Fibroblast of the aortic adventitia (primary cell): ENCODE measurements around the gene TEPSIN. TPM values are rescaled to one million over a fixed set of nuclear protein-coding genes. Genes with fewer than 3 reads are reported as not detected.

ENCODE experiments used
- DNase-seq: peaks from one replicate; pipeline ENCODE4 v3.0.0-alpha.2; 2010; ENCODE audit warnings: low read depth
- H3K4me3 ChIP-seq: 2 replicates; pipeline ENCODE4 v1.5.1; 2011; ENCODE audit warnings: low read depth, mild to moderate bottlenecking, control low read depth, low read length, moderate library complexity
- CTCF ChIP-seq: IDR thresholded peaks from 2 replicates; pipeline ENCODE4 v1.5.1; 2011; ENCODE audit warnings: mild to moderate bottlenecking, low read length, control low read depth, inconsistent platforms; ENCODE audit not compliant: insufficient read depth
- total RNA-seq: library from RNA; depleted of rRNA; stranded (reverse); fragments of >200 nt; gene quantifications from 2 replicates; pipeline ENCODE4 v1.2.3, GENCODE V29; 2012; ENCODE audit warnings: low replicate concordance

Gene TEPSIN
- total RNA-seq, 1 donor, result 13.3 TPM

- H3K4me3 ChIP-seq, result peak overlapping the region; percentile 90
- DNase-seq, result no peak
- TF ChIP-seq CTCF, result no peak
Observed at GRCh38 chr17:81237591-81238489, 1.0 kb downstream of the TEPSIN start.

DNA sequence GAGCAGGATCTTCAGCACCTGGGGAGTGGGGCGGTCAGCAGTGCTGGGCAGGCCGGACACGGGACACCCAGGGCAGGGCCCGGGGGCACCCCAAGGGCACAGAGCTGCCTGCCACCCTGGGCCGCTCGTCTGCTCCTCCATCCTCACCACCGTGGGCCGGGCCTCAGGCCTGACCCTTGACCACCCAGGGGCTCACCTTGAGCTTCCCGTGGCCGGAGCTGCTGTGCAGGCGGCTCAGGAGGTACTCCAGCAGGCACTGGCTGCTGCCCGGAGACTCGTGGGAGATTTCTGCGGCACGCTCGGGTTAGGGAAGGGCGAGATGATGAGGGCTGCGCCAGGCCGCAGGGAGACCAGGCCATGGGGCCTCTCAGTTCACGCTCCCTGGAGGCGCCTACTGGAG, 2.1 kb downstream of the TEPSIN start:
- no peak for DNase-seq
- H3K4me3 ChIP-seq, result no peak overlapping the region
- no peak for TF ChIP-seq CTCF

DNA sequence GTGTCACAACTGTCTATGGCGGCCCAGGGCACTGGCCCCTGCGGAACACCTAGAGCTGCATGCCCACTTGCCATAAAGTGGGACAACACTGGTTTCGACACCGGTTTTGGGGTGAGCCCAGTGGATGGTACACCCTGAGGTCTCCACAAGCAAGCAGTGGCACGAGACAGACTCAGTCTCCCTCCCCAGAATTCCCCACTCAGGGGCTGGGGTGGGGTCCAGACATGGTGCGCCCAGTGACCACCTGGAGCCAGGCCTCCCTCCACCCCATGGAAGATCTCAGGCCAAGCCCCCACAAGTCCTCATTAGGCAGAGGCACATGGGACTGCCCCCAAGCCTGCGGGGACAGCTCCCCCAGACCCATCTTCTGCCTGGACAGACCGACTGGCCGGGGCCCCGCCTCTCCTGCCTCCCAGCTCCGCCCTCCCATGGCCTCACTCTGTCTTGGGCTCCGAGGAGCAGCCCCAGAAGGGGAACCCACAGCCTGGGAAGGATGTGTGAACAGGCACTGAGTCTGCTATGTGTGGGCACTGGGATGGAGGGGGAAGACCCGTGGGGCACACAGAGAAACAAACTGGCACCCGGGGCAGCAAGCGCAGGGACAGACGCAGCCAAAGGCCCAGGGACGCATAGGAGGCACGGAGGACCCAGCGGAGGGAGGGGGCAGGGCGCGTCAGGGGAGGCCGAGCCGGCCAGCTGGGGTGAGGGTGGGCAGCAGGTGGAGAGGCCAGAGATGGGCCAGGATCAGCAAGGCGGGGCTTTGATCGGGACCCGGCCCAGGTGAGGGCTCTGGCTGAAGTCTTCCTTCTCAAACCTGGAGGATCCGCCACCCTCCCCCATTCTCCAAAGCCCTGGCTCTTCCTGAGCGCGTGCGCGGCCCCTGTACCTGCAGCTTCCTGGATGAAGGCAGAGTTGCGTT, 2.8 kb downstream of the TEPSIN start:
- TF ChIP-seq CTCF, result no peak
- H3K4me3 ChIP-seq, result no peak overlapping the region
- DNase-seq, result no peak

GRCh38 chr17:81234940-81235821, 3.7 kb downstream of the TEPSIN start:
- no peak for TF ChIP-seq CTCF
- no peak for DNase-seq
- H3K4me3 ChIP-seq, result no peak overlapping the region

- DNase-seq, result no peak
- H3K4me3 ChIP-seq, result no peak overlapping the region
- TF ChIP-seq CTCF, result no peak
Observed at GRCh38 chr17:81234506-81234855, 4.4 kb downstream of the TEPSIN start.
